Hepatocyte (in vitro differentiated cells): ENCODE measurements around the gene EML6.

ENCODE experiments used
- EZH2 ChIP-seq: fragments of 200-600 bp; sonication (generic); IDR thresholded peaks from 2 replicates; pipeline ENCODE4 v1.6.1; 2016; ENCODE audit warnings: antibody characterized with exemption, mild to moderate bottlenecking, borderline replicate concordance
- EZH2phosphoT487 ChIP-seq: fragments of 200-600 bp; sonication (generic); IDR thresholded peaks from one replicate; pipeline ENCODE4 v1.6.1; 2018; ENCODE audit warnings: antibody characterized with exemption, mild to moderate bottlenecking, low read depth, moderate library complexity; ENCODE audit not compliant: unreplicated experiment, severe bottlenecking
- TF ChIP-seq, protein P1 (sequence below): fragments of 200-600 bp; sonication (generic); IDR thresholded peaks from 2 replicates; pipeline ENCODE4 v1.5.1; 2016; ENCODE audit warnings: antibody characterized with exemption, mild to moderate bottlenecking; ENCODE audit not compliant: poor library complexity

DNA sequence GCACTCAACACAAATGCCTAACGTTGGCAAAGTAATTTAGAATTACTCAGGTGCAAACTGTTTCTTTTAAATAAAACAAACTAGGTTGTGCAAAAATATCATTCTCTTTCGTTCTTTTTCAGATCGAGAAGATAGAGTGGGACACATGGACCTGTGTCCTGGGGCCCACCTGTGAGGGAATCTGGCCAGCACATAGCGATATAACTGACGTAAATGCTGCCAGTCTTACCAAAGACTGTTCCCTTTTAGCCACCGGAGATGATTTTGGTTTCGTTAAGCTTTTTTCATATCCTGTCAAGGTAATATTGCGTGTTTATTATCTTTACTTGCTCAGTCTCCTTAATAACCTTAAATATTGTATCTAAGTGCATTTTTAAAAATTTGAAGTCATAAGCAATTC lies 193.2 kb downstream of the EML6 start:
- TF ChIP-seq EZH2: no peak
- no peak for TF ChIP-seq EZH2phosphoT487
- TF ChIP-seq, protein P1, sequence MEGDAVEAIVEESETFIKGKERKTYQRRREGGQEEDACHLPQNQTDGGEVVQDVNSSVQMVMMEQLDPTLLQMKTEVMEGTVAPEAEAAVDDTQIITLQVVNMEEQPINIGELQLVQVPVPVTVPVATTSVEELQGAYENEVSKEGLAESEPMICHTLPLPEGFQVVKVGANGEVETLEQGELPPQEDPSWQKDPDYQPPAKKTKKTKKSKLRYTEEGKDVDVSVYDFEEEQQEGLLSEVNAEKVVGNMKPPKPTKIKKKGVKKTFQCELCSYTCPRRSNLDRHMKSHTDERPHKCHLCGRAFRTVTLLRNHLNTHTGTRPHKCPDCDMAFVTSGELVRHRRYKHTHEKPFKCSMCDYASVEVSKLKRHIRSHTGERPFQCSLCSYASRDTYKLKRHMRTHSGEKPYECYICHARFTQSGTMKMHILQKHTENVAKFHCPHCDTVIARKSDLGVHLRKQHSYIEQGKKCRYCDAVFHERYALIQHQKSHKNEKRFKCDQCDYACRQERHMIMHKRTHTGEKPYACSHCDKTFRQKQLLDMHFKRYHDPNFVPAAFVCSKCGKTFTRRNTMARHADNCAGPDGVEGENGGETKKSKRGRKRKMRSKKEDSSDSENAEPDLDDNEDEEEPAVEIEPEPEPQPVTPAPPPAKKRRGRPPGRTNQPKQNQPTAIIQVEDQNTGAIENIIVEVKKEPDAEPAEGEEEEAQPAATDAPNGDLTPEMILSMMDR: no peak
